SK-N-SH (cell line): ENCODE measurements around the gene DBX1. TPM values are rescaled to one million over a fixed set of nuclear protein-coding genes. Genes with fewer than 3 reads are reported as not detected.

ENCODE experiments used
- CTCF ChIA-PET: fragments of 300-600, 350-600 bp; formaldehyde crosslinking; extraction: SDS; loops from one replicate; lab custom pipeline; 2021; lab: Yijun Ruan, JAX
- POLR2A ChIA-PET: fragments of 350-600 bp; sonication (Branson Sonifier 250); formaldehyde crosslinking; extraction: SDS; loops from one replicate; lab custom pipeline; 2020; ENCODE audit warnings: antibody characterized with exemption, inconsistent platforms; lab: Yijun Ruan, JAX
- DNase-seq: peaks from one replicate; pipeline ENCODE4 v3.0.0; 2012
- H2AFZ ChIP-seq: fragments of 200-600 bp; sonication (generic); 2 replicates; pipeline ENCODE4 v1.8.1; 2016; ENCODE audit warnings: antibody characterized with exemption, mild to moderate bottlenecking, low read depth
- H3F3A ChIP-seq: fragments of 200-600 bp; sonication (generic); replicated peaks from 2 replicates; pipeline ENCODE3; 2016; ENCODE audit warnings: antibody characterized with exemption, mild to moderate bottlenecking; ENCODE audit not compliant: insufficient read depth
- H3K27ac ChIP-seq, 2 experiments: fragments of 200-500 bp in 1 of 2; fragments of 200-600 bp in 1 of 2; sonication (Bioruptor generic) in 1 of 2; sonication (generic), shearing (Covaris generic) in 1 of 2; 2 replicates each; pipeline versions ENCODE4 v1.5.1 to v1.6.1; 2014 to 2016; ENCODE audit warnings: low read depth in 2 of 2, inconsistent platforms in 1 of 2, low read length in 1 of 2, mild to moderate bottlenecking in 1 of 2, mixed read lengths in 1 of 2
- H3K27me3 ChIP-seq: fragments of 200-600 bp; sonication (generic), shearing (Covaris generic); 2 replicates; pipeline ENCODE4 v1.6.1; 2016; ENCODE audit warnings: mixed run types; ENCODE audit not compliant: insufficient read depth
- H3K36me3 ChIP-seq, 2 experiments: fragments of 200-500 bp in 1 of 2; fragments of 200-600 bp in 1 of 2; sonication (Bioruptor generic) in 1 of 2; sonication (generic) in 1 of 2; replicated peaks in 1 of 2; 2 replicates each; pipeline versions ENCODE3 to v1.5.1; 2014 to 2016; ENCODE audit warnings: low read length in 1 of 2, mild to moderate bottlenecking in 1 of 2; ENCODE audit not compliant: insufficient read depth in 2 of 2, control insufficient read depth in 1 of 2
- H3K4me1 ChIP-seq, 2 experiments: fragments of 200-500 bp in 1 of 2; fragments of 200-600 bp in 1 of 2; sonication (Bioruptor generic) in 1 of 2; sonication (generic), shearing (Covaris generic) in 1 of 2; 2 replicates each; pipeline versions ENCODE4 v1.5.1 to v1.6.1; 2014 to 2016; ENCODE audit warnings: low read depth in 1 of 2, low read length in 1 of 2, mixed run types in 1 of 2; ENCODE audit not compliant: insufficient read depth in 2 of 2, control insufficient read depth in 1 of 2
- H3K4me2 ChIP-seq: fragments of 200-600 bp; sonication (generic), shearing (Covaris generic); 2 replicates; pipeline ENCODE4 v1.6.1; 2017; ENCODE audit warnings: mixed run types
- H3K4me3 ChIP-seq, 2 experiments: fragments of 200-500 bp in 1 of 2; fragments of 200-600 bp in 1 of 2; sonication (Bioruptor generic) in 1 of 2; sonication (generic), shearing (Covaris generic) in 1 of 2; 2 replicates each; pipeline versions ENCODE4 v1.5.1 to v1.8.1; 2014 to 2016; ENCODE audit warnings: low read depth in 2 of 2, inconsistent platforms in 1 of 2, low read length in 1 of 2, mild to moderate bottlenecking in 1 of 2, mixed read lengths in 1 of 2, moderate library complexity in 1 of 2
- H3K79me2 ChIP-seq: fragments of 200-600 bp; sonication (generic); 2 replicates; pipeline ENCODE4 v1.8.1; 2017; ENCODE audit warnings: mild to moderate bottlenecking; ENCODE audit not compliant: insufficient read depth
- H3K9ac ChIP-seq: fragments of 200-600 bp; sonication (generic); 2 replicates; pipeline ENCODE4 v1.6.1; 2017; ENCODE audit warnings: mixed run types
- H3K9me2 ChIP-seq: fragments of 200-600 bp; sonication (generic); 2 replicates; pipeline ENCODE4 v1.6.1; 2017; ENCODE audit warnings: mixed run types
- H3K9me3 ChIP-seq: fragments of 200-600 bp; sonication (generic); 2 replicates; pipeline ENCODE4 v1.6.1; 2017; ENCODE audit warnings: mixed run types, mild to moderate bottlenecking, moderate library complexity
- H4K20me1 ChIP-seq: fragments of 200-600 bp; sonication (generic); 2 replicates; pipeline ENCODE4 v1.6.1; 2017; ENCODE audit warnings: mild to moderate bottlenecking, mixed run types; ENCODE audit not compliant: insufficient read depth
- ELF1 ChIP-seq: IDR thresholded peaks from 2 replicates; pipeline ENCODE4 v1.4.0; 2012
- EP300 ChIP-seq, 2 experiments: IDR thresholded peaks; 2 replicates each; pipeline versions ENCODE4 v1.4.0 to v1.6.1; 2012; ENCODE audit warnings: borderline replicate concordance in 1 of 2, low read depth in 1 of 2, low read length in 1 of 2
- FOXJ3 ChIP-seq: sonication (generic); formaldehyde crosslinking; IDR thresholded peaks from 2 replicates; pipeline ENCODE4 v1.5.1; 2020; ENCODE audit warnings: mild to moderate bottlenecking, missing genetic modification reagents
- GABPA ChIP-seq: IDR thresholded peaks from 2 replicates; pipeline ENCODE4 v1.4.0; 2012; ENCODE audit warnings: low read depth, mild to moderate bottlenecking
- GATA2 ChIP-seq: sonication (generic); formaldehyde crosslinking; IDR thresholded peaks from 2 replicates; pipeline ENCODE4 v1.5.0; 2020; ENCODE audit warnings: mild to moderate bottlenecking, missing genetic modification reagents
- JUND ChIP-seq: IDR thresholded peaks from 2 replicates; pipeline ENCODE4 v1.4.0; 2012
- MEF2A ChIP-seq: IDR thresholded peaks from 2 replicates; pipeline ENCODE4 v1.4.0; 2012; ENCODE audit warnings: low read depth, borderline replicate concordance
- RCOR1 ChIP-seq: fragments of 150-350 bp; IDR thresholded peaks from 2 replicates; pipeline ENCODE4 v1.6.1; 2017; ENCODE audit warnings: antibody characterized with exemption, low read length
- REST ChIP-seq: IDR thresholded peaks from 2 replicates; pipeline ENCODE4 v1.6.1; 2012; ENCODE audit warnings: mild to moderate bottlenecking, low read depth, low read length, moderate library complexity
- RFX5 ChIP-seq: IDR thresholded peaks from 2 replicates; pipeline ENCODE4 v1.6.1; 2012; ENCODE audit warnings: mild to moderate bottlenecking, improper control_type of control experiment, low read length
- RXRA ChIP-seq: IDR thresholded peaks from 2 replicates; pipeline ENCODE4 v1.4.0; 2012; ENCODE audit warnings: low read depth, mild to moderate bottlenecking, borderline replicate concordance
- TAF1 ChIP-seq: IDR thresholded peaks from 2 replicates; pipeline ENCODE4 v1.6.1; 2012; ENCODE audit warnings: low read depth, mild to moderate bottlenecking, low read length, moderate library complexity, borderline replicate concordance
- WGBS: methylation state at CpG from one replicate; pipeline ENCODE4 v1.1.6; 2017; ENCODE audit warnings: low lambda C conversion rate; 5-methylcytosine and 5-hydroxymethylcytosine counted together
- polyA plus RNA-seq, 3 experiments: library from polyadenylated mRNA; depleted of rRNA; stranded (reverse); fragments of >200 nt; gene quantifications; 2 replicates each; pipeline ENCODE4 v1.2.3, GENCODE V29; 2012

Gene DBX1
- polyA plus RNA-seq, 1 of the 3 experiments (the other 2 are of a cell fraction), result not detected

GRCh38 chr11:20110908-20111669 lies 49.2 kb downstream of the DBX1 start (continued):
- TF ChIP-seq ELF1 (no peak), RFX5 (no peak), TAF1 (no peak), RCOR1 (no peak), EP300 (IDR thresholded peaks at IDR 0.05; ENCODE audit: borderline replicate concordance in 1 of 2, low read depth in 1 of 2, low read length in 1 of 2) (peak in 1 of 2 experiments; percentile 98; a peak in 3 of 4 replicates), FOXJ3 (CRISPR knock-in tag) (no peak), GATA2 (CRISPR knock-in tag) (no peak), REST (0 out of 2 replicates have a peak, but pooled peaks have one; percentile 14)

GRCh38 chr11:20109731-20110445 lies 50.4 kb downstream of the DBX1 start:
- POLR2A ChIA-PET, result no interaction called here
- no peak for DNase-seq
- Histone ChIP-seq H3K27me3 (no peaks in the 10 kb centered on the region), H3K79me2 (peaks cover 23% of the 10 kb centered on the region), H3K9me2 (no peaks in the 10 kb centered on the region), H3K4me3 (no peak overlapping the region), H3K4me2 (peak overlapping the region; percentile 56; the same call in 1 of the 2 replicates), H3K27ac (peak overlapping the region; percentile 95 to 97), H3K36me3 (peaks cover 54 to 77% of the 10 kb centered on the region in 2 experiments), H4K20me1 (peaks cover 9% of the 10 kb centered on the region), H3F3A (peaks cover 59% of the 10 kb centered on the region), H3K9ac (peak overlapping the region; percentile 52; the same call in 1 of the 2 replicates), H3K9me3 (no peaks in the 10 kb centered on the region), H2AFZ (no peak overlapping the region), H3K4me1 (peaks cover 25 to 49% of the 10 kb centered on the region in 2 experiments)
- WGBS, result 83% methylated on average over 6 of the region's 9 CpGs
- no peak for TF ChIP-seq EP300 (IDR thresholded peaks at IDR 0.05; ENCODE audit: borderline replicate concordance in 1 of 2, low read depth in 1 of 2, low read length in 1 of 2)
- TF ChIP-seq GABPA, result no peak
- peak; percentile 70; the same call in 1 of the 2 replicates for TF ChIP-seq RXRA
- TF ChIP-seq MEF2A, result no peak
- TF ChIP-seq JUND, result 0 out of 2 replicates have a peak, but pooled peaks have one; percentile 11
- CTCF ChIA-PET, result interaction anchor here (0.7 to 5.9 kb wide), 22 partner anchors 11 to 552 kb away, joined by 3 to 60 read pairs (median 4); no protein-coding TSS in a partner anchor

Other genes starting within 250 kb of the DBX1 start
- gene HTATIP2, start 203.2 kb upstream of the DBX1 start, polyA plus RNA-seq (2012; rRNA removed), result not detected in 2 replicates
- gene PRMT3, start 227.2 kb upstream of the DBX1 start, polyA plus RNA-seq (2012; rRNA removed), result 10.8 and 14.9 TPM in 2 replicates